Astrocyte (in vitro differentiated cells and primary cell): ENCODE measurements around the gene KCNG1.

Experiments
- CTCF ChIP-seq: IDR thresholded peaks from 2 replicates; pipeline ENCODE4 v1.5.1; 2011; ENCODE audit warnings: low read depth, mild to moderate bottlenecking, inconsistent platforms, low read length, moderate library complexity; ENCODE audit not compliant: insufficient read depth
- EZH2 ChIP-seq: IDR thresholded peaks from 2 replicates; pipeline ENCODE4 v1.6.1; 2012; ENCODE audit warnings: mild to moderate bottlenecking, low read length, inconsistent platforms; ENCODE audit not compliant: insufficient read depth

- TF ChIP-seq CTCF (no peak), EZH2 (no peak)
Observed at GRCh38 chr20:50958615-50959542, 64.0 kb downstream of the KCNG1 start, which contains the start of gene MOCS3.
